VCaP (cell line): ENCODE results near the gene SSR3.

Experiments used
- H3K27ac ChIP-seq: fragments of 450-650 bp; 2 replicates; pipeline ENCODE4 v1.5.1; 2017
- CTCF ChIP-seq: fragments of 450-650 bp; conservative IDR thresholded peaks from 2 replicates; pipeline ENCODE4 v1.5.1; 2017; ENCODE audit warnings: mild to moderate bottlenecking, moderate library complexity

Gene SSR3

GRCh38 chr3:156513619-156514018 is 41.3 kb downstream of the SSR3 start:
- TF ChIP-seq CTCF = no peak
- no peak overlapping the region; the same call in 1 of the 2 replicates for H3K27ac ChIP-seq

GRCh38 chr3:156511987-156512677 is 42.8 kb downstream of the SSR3 start:
- no peak for TF ChIP-seq CTCF
- H3K27ac ChIP-seq = peak overlapping the region; percentile 1; the same call in 1 of the 2 replicates

GRCh38 chr3:156509189-156510174 is 45.4 kb downstream of the SSR3 start:
- peak; percentile 74 for TF ChIP-seq CTCF
- peak overlapping the region; percentile 24; the same call in 1 of the 2 replicates for H3K27ac ChIP-seq

GRCh38 chr3:156507285-156507684 is 47.6 kb downstream of the SSR3 start:
- TF ChIP-seq CTCF = no peak
- H3K27ac ChIP-seq = no peak overlapping the region

GRCh38 chr3:156498307-156498706 is 56.6 kb downstream of the SSR3 start:
- TF ChIP-seq CTCF = no peak
- peak overlapping the region; percentile 67 for H3K27ac ChIP-seq

GRCh38 chr3:156497326-156497725 is 57.6 kb downstream of the SSR3 start:
- no peak for TF ChIP-seq CTCF

GRCh38 chr3:156495816-156496215 is 59.1 kb downstream of the SSR3 start:
- no peak overlapping the region; the same call in 1 of the 2 replicates for H3K27ac ChIP-seq
- no peak for TF ChIP-seq CTCF

More at GRCh38 chr3:156497326-156497725, 57.6 kb downstream of the SSR3 start:
- H3K27ac ChIP-seq = peak overlapping the region; percentile 67
